Upper lobe of left lung (tissue), 4 donors: Measurements from ENCODE around the gene LRP8.

Experiments used
- EP300 ChIP-seq, 4 donors: sonication (generic); formaldehyde crosslinking; IDR thresholded peaks; one replicate each; pipeline ENCODE4 v1.5.1; 2017; ENCODE audit warnings: antibody characterized with exemption in 4 of 4, control low read depth in 2 of 4
- POLR2AphosphoS5 ChIP-seq, 2 donors: sonication (generic); formaldehyde crosslinking; IDR thresholded peaks; one replicate each; pipeline ENCODE4 v1.5.1; 2017; ENCODE audit warnings: antibody characterized with exemption in 2 of 2
- TF ChIP-seq, protein P1 (sequence below), 6 experiments: fragments of 450-650 bp in 4 of 6; fragments of 200-600 bp in 2 of 6; sonication (generic) in 2 of 6; IDR thresholded peaks; one replicate each; pipeline ENCODE4 v1.5.1; 2016 to 2019; ENCODE audit warnings: antibody characterized with exemption in 6 of 6

DNA sequence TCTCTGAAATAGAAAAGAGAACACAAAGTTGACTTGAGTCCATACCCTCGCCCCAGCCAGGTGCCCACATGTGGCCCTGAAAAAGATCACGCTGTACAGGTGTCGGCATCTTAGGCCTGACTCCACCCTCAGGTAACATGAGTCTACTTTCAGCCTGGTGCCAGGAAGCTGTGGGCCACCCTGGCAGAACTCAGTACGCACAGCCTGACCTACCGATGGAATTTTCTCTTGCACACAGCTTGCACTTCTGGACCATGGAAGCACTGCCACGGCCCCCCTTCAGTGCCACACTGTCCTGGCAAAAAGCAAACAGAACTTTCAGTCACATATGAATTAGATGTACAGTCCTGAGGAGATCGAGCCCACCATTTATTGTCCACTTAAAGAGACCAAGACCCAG lies 109.7 kb downstream of the LRP8 start:
- TF ChIP-seq EP300 (IDR thresholded peaks at IDR 0.05) = no peak
- TF ChIP-seq POLR2AphosphoS5 (IDR thresholded peaks at IDR 0.05) = no peak
- TF ChIP-seq, protein P1, sequence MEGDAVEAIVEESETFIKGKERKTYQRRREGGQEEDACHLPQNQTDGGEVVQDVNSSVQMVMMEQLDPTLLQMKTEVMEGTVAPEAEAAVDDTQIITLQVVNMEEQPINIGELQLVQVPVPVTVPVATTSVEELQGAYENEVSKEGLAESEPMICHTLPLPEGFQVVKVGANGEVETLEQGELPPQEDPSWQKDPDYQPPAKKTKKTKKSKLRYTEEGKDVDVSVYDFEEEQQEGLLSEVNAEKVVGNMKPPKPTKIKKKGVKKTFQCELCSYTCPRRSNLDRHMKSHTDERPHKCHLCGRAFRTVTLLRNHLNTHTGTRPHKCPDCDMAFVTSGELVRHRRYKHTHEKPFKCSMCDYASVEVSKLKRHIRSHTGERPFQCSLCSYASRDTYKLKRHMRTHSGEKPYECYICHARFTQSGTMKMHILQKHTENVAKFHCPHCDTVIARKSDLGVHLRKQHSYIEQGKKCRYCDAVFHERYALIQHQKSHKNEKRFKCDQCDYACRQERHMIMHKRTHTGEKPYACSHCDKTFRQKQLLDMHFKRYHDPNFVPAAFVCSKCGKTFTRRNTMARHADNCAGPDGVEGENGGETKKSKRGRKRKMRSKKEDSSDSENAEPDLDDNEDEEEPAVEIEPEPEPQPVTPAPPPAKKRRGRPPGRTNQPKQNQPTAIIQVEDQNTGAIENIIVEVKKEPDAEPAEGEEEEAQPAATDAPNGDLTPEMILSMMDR (IDR thresholded peaks at IDR 0.05) = no peak
